Activated CD4-positive, alpha-beta T cell treated with anti-CD3 and anti-CD28 coated beads, Interleukin-2, amount 50 U/mL, for 16 hours (primary cell): ENCODE results near the gene GIT2.
"Not testable (repeated sequence)": the region's sequence is repeated elsewhere in the genome, so short reads cannot be mapped to it uniquely, and the experiment has no call there.

Experiments used
- DNase-seq: peaks from one replicate; pipeline ENCODE4 v3.0.0-alpha.2; 2020

GIT2 gene

DNA sequence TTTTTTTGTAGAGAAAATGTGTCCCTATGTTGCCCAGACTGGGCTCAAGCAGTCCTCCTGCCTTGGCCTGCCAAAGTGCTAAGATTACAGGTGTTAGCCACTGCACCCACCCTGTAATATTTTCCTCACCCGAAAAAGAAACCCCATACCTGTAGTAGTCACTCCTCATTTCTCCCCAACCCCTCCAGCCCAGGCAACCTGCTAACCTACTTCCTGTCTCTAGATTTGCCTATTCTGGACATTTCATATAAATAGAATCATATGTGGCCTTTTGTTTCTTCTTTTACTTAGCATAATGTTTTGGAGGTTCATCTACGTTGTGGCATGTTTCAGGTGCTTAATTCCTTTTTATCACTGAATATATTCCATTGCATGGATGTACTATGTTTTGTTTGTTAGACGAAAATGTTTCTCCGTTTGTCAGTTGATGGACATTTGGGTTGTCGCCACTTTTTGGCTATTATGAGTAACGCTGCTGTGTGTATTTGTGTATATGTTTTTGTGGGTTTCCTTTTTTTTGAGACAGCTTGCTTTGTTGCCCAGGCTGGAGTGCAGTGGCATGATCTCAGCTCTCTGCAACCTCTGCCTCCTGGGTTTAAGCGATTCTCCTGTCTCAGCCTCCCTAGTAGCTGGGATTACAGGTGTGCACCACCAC is 9.3 kb upstream of the GIT2 start:
- DNase-seq: peak; percentile 56

DNA sequence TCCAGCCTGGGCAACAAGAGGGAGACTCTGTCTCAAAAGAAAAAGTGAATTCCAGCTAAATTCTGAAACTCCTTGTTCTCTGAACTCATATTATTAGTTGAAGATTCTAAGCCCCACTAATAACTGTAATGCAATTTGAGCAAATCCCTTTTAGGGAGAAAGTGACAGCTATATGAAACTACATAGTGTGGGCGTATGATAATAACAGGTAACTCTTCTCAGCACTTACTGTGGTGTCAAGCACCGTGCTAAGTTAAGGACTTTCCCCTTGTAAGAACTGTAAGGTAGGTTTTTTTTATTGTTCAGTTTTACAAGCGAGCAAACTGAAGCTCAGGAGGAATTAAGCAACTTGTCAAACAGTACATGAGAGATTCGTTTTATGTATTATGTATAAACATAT is 8.4 kb upstream of the GIT2 start:
- DNase-seq: no peak

DNA sequence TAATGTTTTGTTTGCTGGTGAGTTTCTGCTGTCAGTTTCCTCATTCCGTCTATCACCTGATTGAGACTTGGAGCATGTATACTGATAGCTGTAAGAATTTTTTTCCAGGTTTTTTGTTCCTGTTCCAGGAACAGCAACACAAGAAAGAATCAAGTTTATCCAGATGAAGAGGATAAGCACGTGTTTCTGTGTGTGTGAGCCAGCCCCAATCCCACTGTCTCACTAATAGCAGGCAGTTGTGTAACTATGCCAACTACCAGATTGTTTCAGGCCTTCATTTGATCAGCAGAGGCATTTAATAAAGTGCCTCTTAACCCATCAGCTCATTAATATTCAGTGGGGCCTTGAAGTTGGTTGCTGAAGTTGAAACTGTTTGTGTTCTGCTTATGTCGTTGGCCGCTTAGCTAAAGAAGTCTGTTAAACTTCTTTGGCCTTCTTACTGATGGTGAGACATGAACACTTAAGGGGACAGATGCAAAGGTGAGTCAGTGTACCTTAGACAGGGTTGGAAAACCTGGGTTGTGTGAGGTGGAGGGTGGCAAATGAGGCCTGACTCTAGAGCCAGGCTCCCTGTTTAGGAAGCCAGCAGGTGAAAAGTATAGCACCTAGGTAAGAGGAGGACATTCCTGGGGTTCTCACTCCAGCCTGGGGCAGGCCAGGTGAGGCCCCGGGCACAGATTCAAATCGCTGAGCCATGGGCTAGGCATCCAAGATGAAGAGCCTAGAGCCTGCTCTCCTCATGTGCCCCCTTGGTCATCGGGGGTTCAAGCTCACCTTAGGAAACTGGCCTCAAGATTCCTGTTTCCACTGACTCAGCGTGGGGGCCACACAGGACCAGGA is 6.7 kb upstream of the GIT2 start:
- no peak for DNase-seq

DNA sequence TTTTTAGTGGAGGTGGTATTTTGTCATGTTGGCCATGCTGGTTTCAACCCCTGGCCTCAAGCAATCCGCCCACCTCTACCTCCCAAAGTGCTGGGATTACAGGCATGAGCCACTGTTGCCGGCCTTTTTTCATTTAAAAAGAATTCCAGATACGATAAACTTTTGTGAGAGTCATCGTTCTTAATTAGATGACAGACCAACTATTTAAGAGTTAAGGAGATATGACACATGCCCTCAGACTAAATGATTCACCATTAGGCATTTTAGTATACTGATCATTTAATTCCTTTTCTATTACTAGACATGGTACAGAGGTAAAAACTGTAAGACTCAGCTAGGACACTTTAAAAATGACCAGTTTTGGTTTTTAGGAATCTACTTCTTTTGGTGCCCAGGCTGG is 5.4 kb upstream of the GIT2 start:
- no peak for DNase-seq

DNA sequence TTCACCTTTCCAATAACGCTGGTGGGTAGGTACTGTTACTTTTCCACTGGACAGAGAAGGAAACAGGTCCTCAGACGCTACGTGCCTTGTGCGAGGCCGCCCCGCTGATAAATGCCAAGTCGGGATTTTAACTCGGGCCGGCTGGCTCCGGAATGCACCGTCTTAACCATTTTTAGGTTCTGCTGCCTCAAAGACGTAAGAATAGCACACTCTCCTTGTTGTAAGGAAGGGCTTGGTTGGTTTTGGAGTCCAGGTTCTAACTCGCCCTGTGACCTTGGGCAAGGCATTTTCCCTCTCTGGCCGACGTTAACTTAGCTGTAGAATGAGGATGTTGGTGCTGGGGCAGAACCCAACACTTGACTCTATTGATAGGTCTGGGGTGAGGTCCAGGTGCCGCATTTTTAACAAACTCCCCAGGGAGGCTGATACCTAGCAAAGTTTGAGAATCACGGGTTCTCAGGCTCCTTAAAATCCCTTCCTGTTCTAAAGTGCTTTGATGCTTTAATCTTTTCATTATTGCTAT is 3.9 kb upstream of the GIT2 start:
- DNase-seq: no peak

DNA sequence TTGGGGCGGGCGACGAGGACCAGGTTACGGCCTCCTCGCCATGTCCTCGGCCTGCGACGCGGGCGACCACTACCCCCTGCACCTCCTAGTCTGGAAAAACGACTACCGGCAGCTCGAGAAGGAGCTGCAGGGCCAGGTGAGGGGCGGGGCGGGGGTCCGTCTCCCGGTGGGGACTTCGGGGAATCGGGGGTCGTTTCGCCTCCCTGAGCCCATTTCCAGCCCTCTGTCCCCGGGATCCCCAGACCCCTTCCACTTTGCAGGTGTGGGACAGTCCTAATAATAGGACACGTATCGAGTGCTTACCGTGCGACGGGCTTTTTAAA is 3.4 kb upstream of the GIT2 start:
- no peak for DNase-seq

DNA sequence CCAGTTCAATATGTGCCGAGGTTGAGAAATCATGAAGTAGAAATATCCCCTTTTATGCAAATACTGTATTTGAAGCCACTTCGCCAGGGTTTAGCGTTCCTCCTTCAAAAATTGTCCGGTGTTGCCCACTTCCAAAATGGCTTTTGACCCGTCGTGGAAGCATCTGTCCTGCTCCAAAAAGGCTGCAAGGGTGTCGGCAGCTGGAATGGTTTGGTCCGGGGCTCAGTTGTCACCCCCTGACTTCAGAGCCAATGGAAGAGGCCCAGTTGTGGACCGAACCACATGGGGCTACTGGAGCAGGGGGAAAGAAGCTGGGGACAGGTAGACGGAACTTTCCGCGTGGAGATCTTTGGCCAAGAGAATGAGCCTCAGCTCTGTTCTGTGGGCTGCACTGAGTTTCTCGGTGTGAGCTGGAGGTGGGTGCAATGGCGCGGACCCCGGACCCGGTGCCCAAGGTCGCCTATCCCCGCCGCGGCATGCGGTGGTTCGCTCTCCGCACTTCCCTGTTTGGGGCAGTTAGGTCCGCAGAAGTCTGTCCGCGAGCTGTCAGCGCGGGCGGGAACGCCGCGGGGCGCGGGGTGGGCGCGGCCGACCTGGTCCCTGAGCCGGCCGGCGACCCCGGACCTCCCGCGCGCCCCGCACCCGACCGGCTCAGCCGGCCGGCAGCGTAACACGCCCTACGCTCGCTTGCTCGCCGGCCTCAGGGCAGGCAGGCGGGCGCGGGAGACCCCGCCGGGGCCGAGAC is 2.9 kb upstream of the GIT2 start, which contains the start of gene ANKRD13A:
Gene ANKRD13A (plus strand): TSS at position 527 of the 745 bp plus-strand sequence. CDS start 259 bp downstream, outside the sequence.
- DNase-seq: peak; percentile 95

DNA sequence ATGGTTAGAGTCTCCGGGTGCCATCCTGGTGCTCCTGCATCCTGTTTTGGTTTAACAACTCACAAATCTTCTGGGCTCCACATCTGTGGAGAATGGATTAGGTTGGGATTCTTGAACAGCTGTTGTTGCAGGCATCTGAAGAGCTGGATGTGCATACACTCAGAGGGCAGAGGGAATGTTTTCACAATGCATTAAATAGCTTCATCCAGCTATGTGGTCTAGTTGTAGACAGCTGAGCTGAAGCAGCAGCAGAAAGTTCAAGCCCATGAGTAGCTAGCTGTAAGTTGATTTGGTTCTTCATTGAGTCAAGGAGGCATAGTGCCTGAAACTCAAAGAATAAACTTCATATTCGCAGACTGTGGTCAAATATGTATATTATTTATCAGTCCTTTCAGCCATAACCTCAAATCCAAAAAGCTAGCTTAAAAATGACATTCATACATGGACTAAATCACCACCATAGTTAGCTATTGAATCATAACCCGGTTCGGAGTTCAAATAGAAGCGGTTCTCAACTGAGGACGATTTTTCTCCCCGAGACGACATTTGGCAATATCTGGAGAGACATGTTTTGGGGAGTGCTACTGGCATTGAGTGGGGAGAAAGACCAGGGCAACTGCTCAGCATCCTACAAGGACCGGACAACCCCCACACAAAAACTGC is 2.2 kb upstream of the GIT2 start:
- no peak for DNase-seq

DNA sequence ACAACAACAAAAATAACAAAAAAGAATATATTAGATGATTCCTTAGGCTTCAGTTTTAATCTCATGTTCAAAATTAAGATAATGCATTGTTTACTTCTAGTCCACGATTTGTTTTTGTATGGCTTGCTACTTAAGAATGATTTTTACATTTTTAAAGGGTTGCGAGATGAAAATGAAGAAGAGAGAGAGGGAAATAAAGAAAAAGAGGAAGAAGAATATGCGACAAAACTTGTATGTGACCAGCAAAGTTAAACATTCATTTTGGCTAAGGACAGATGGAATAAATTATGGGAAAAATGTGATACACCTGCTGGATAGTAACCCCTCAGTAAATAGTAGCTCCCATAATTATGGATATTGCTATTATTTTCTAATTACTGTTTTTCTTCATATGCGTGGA is 1.2 kb upstream of the GIT2 start:
- DNase-seq: no peak

DNA sequence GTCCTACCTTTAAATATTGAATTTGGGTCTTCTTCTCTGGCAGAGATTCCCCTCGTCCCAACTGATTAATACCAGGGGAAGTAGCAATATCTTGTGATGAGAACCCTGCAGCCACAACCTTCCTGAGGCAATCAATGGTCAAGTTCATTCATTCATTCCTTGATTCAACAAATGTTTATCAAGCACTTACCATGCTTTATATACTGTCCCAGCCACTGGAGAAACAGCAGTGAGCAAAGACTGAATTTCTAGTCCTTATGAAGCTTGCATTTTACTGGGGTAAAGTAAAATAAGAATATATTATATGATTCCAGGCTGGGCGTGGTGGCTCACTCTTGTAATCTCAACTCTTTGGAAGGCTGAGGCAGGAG is 300 bp upstream of the GIT2 start:
- DNase-seq: no peak

DNA sequence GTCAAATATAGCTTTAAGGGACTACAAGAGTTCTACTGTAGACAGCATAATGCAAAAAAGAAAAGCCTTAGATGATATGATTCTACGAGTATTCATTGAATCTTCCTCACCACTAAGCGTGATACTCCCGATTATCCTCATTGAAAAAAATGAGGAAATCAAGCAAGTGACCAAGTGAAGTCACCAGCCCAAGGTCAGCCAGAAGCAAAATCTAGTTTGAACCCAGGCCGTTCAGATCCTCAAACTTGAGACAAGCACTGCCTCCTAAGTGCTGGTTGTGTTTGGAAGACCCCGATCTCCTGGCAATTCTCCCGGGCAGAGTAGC is 845 bp downstream of the GIT2 start:
- no peak for DNase-seq

DNA sequence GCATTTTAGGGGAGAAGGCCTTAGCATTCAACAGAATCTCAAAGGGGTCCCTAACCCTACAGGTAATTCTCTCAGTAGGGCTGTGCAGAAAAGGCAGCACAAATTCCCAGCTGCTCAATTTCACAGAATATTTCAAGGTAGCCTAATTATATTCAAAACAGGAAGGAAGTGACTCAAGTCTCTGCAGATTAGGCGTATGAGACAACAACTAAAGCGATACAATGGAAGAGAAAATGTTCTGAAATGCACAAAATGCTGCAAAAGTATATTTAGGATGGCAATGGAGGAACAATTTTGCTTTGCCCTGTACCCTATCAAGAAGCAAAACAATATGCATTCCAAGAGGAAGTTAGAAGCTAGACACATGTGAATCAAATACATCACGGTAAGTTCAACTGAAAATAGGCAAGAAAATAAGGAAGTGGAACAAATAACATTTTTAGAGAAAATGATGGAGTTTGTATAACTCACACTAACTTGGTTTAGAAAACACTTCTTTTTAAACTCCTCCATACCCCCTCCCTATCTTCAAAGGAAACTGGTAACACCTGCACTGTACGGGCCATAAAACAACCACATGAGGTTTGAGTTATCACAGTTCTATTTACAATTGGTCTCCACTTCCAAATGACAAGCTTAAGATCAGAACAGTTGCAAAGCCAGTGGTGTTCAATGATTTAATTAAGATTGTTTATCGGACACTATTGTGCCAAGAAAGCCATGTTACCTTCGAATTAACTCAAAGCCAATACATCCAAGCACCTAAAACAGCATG is 1.6 kb downstream of the GIT2 start:
- peak; percentile 50 for DNase-seq

DNA sequence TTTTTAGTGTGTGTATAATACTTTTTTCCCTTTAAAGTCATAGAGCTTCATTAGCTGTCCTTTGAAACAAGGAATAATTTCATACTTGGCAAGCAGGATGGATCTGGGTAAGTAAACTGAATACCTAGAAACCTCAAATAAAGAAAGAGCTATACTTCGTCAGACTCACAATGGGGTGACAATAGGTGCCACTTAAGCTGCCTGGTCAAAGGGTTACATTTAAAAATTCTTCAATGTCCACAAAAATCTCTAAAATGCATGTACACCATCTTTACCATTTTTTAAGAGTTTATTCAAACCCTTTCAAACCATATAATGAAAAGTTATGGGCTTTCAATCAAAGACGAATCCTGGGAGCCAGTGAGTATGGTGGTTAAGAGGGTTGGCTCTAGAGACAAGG is 3.1 kb downstream of the GIT2 start:
- no peak for DNase-seq

DNA sequence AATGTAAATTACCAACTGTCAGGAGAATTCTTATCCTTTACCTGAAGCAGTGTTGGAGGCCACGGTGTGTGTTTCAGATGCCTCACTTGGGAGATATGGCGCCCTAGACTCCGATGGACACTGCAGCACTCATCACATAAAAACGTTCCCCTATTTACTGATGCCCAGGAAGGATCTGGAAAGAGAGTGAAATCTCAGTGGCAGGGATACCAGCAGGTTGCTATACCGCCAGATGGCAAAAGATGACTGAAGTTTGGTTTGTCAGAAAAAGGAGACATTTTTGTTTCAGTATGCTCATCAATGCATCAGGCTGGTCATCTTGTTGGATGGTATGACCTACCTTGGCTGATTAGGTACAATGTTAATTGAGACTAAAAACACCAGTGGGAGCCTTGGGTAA is 4.6 kb downstream of the GIT2 start:
- no peak for DNase-seq

DNA sequence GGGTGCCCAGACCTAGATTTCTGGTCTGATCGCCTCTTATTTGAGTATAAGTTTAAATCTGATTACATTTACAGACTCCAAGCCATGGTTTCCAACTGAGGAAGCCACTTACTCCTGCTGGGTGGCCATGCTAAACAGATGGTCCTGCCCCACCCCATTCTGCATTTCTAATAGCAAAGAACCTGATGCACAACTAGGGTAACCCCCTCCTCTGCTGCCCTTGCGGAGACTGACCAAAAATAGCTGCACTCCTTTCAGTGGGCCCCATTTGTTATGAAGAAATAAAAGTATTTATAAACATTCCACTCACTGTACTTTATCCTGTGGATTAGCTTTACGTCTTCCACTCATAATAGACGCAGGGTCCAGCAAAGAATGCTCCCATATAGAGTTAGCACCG is 6.8 kb downstream of the GIT2 start:
- DNase-seq: no peak

DNA sequence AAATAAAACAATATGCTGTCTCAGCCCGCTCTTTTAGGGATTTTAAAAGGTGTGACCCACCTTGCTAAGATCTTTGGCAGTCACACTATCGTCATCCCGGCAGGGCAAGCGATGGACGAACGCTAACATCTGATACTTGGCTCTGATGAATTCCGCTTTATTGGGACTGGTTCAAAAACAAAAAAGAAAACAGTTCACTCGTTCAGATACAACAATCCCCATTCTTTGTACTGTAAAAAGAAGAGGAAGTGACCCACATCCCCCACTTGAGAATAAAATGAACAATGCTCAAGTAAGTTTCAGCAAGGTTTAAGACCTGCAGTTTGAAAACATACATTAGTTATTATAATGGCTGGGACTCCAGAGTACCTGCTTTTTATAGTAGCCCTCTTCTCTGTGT is 7.3 kb downstream of the GIT2 start:
- DNase-seq: no peak

DNA sequence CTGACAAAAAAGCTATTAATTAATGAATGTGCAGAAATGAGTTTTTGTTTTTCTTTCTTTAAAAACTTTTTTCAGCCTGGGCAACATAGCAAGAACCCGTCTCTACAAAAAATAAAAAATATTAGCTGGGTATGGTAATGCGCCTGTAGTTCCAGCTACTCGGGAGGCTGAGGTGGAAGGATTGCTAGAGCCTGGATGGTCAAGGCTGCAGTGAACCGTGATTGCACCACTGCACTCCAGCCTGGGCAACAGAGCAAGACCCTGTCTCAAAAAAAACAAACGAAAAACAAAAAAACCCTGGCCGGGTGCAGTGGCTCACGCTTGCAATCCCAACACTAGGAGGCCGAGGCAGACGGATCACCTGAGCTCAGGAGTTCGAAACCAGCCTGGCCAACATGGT is 7.9 kb downstream of the GIT2 start:
- no peak for DNase-seq

DNA sequence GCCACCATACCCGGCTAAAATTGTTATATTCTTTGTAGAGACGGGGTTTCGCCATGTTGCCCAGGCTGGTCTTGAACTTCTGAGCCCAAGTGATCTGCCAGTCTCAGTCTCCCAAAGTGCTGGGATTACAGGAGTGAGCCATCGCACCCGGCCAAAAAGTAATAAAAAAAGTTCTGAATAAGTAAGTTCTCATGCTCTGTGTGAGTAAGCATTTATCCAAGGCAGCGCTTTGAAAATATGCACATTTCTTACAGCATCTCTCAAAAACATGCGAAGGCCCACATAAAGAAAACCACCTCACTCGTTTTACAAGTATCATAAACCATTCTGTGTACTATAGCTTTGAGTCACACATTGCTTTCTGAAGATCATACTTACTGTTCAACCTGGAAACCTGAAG is 8.6 kb downstream of the GIT2 start:
- peak; percentile 85 for DNase-seq

DNA sequence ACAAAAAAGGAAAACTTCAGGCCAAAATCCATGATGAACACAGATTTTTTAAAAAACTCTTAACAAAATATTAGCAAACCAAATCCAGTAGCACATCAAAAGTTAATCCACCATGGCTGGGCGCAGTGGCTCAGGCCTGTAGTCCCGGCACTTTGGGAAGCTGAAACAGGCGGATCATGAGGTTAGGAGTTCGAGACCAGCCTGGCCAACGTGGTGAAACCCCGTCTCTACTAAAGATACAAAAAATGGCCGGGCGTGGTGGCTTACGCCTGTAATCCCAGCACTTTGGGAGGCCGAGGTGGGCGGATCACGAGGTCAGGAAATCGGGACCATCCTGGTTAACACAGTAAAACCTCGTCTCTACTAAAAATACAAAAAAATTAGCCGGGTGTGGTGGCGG is 9.9 kb downstream of the GIT2 start:
- not testable (repeated sequence) for DNase-seq

DNA sequence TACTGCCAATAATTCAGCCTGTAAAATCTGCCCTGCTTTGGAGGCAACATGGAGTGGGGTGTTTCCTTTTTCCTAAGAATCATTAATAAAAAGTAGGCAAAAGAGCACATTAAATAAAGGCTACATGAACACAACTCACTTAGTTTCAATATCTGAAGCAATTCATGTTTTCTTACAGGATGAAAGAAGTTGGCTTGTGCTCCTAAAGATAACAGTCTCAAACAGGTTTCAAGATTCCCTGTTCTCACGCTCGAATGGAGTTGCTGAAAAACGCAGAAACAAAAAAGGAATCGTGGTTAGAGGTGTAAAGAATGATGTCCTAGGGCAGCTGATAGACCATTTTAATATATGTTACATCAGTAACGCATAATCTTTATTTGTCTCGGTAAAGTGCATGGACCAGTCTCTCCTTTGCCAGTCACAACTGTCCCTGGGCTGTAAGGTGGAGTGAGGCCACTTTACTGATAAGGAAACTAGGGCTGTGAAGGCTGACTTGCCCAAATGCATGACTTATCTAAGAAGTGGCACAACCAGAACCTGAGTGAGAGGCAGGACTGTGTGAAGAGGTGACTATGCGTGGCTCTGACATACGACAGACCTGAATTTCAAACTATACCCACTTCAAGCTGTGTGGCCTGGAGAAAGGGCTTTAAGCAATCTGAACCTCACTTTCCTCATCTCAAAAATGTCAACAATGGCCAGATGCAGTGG is 12.6 kb downstream of the GIT2 start:
- DNase-seq: no peak

DNA sequence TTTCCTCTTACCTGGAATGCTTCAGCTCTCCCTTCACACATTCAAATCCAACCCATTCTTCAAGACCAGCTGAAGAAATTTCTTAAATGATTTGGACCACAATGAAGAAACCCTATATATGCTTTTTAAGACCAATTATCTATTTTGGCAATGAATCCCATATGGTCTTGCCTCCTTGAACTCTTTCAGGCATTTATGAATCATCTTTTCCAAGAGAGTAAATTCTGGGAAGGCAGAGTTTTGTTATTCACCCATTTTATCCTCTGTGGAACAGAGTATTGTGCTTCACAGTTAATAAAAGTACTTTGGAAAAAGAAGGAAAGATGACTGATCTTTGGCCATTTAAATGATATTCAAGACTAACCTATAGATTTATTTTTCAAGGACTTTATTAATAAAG is 14.0 kb downstream of the GIT2 start:
- DNase-seq: no peak

DNA sequence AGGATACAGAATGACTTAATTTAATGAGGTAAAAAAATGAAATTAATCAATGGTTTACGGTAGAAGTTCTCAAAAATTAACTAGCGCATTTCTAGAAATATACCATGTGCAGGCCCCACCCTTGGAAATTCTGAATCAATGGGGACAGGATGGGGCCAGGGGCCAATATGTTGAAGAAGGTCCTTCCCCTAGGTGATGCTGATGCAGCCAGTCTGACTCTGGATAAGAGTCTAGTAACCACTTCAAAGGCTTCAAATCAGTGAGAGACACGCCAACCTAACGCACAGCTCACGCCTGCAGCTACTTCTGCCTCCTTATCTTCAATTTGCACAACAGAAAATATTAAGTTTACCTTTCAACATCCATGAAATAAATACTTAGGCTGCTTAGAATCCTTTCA is 14.9 kb downstream of the GIT2 start:
- DNase-seq: peak; percentile 80
